Keratinocyte (primary cell): Measurements from ENCODE around the gene PHF14. TPM values are rescaled to one million over a fixed set of nuclear protein-coding genes. Genes with fewer than 3 reads are reported as not detected.

Experiments
- DNase-seq: peaks from one replicate; pipeline ENCODE4 v3.0.0-alpha.2; 2011; ENCODE audit warnings: low read depth, missing footprints, low spot score
- FAIRE-seq: peaks from 2 replicates; lab custom pipeline; 2011; peaks lifted over from hg19 to GRCh38; lab: Jason Lieb, UNC
- H2AFZ ChIP-seq: 2 replicates; pipeline ENCODE4 v1.6.0; 2012; ENCODE audit warnings: low read length, control low read depth, inconsistent platforms; ENCODE audit not compliant: control insufficient read depth
- H3K27ac ChIP-seq: 2 replicates; pipeline ENCODE4 v1.5.1; 2011; ENCODE audit warnings: low read length; ENCODE audit not compliant: control insufficient read depth, insufficient read depth
- H3K27me3 ChIP-seq: 3 replicates; pipeline ENCODE4 v1.6.0; 2011; ENCODE audit warnings: low read length; ENCODE audit not compliant: control insufficient read depth, insufficient read depth; ENCODE audit errors: extremely low read depth
- H3K36me3 ChIP-seq, 2 experiments: 2 replicates in 1 of 2; 3 replicates in 1 of 2; pipeline ENCODE4 v1.5.1; 2011; ENCODE audit warnings: low read length in 2 of 2, mild to moderate bottlenecking in 1 of 2; ENCODE audit not compliant: control insufficient read depth in 2 of 2, insufficient read depth in 2 of 2; ENCODE audit errors: extremely low read depth in 1 of 2
- H3K4me1 ChIP-seq: 3 replicates; pipeline ENCODE4 v1.5.1; 2011; ENCODE audit warnings: low read length; ENCODE audit not compliant: control insufficient read depth, insufficient read depth; ENCODE audit errors: extremely low read depth
- H3K4me2 ChIP-seq: 3 replicates; pipeline ENCODE4 v1.6.0; 2011; ENCODE audit warnings: low read depth, low read length; ENCODE audit not compliant: control insufficient read depth, insufficient read depth; ENCODE audit errors: extremely low read depth
- H3K4me3 ChIP-seq, 3 experiments: fragments of 200-600 bp in 1 of 3; sonication (generic) in 1 of 3; 2 replicates in 2 of 3; 3 replicates in 1 of 3; pipeline ENCODE4 v1.5.1; 2011 to 2016; ENCODE audit warnings: low read length in 3 of 3, mild to moderate bottlenecking in 3 of 3, control low read depth in 2 of 3, inconsistent platforms in 1 of 3, low read depth in 1 of 3, mixed read lengths in 1 of 3, mixed run types in 1 of 3, moderate library complexity in 1 of 3; ENCODE audit not compliant: control insufficient read depth in 2 of 3, insufficient read depth in 2 of 3; ENCODE audit errors: extremely low read depth in 1 of 3
- H3K79me2 ChIP-seq: 2 replicates; pipeline ENCODE4 v1.6.0; 2012; ENCODE audit warnings: low read length; ENCODE audit not compliant: control insufficient read depth, insufficient read depth
- H3K9ac ChIP-seq: 3 replicates; pipeline ENCODE4 v1.6.0; 2011; ENCODE audit warnings: low read length; ENCODE audit not compliant: control insufficient read depth, insufficient read depth; ENCODE audit errors: extremely low read depth
- H3K9me1 ChIP-seq: 3 replicates; pipeline ENCODE4 v1.6.0; 2011; ENCODE audit warnings: low read length; ENCODE audit not compliant: control insufficient read depth, insufficient read depth; ENCODE audit errors: extremely low read depth
- H3K9me3 ChIP-seq: 2 replicates; pipeline ENCODE4 v1.5.1; 2012; ENCODE audit warnings: low read depth, low read length; ENCODE audit not compliant: control insufficient read depth
- H4K20me1 ChIP-seq: 3 replicates; pipeline ENCODE4 v1.6.0; 2011; ENCODE audit warnings: low read length; ENCODE audit not compliant: control insufficient read depth, insufficient read depth; ENCODE audit errors: extremely low read depth
- CTCF ChIP-seq, 3 experiments: IDR thresholded peaks in 1 of 3; conservative IDR thresholded peaks in 1 of 3; optimal IDR thresholded peaks in 1 of 3; 2 replicates in 2 of 3; 3 replicates in 1 of 3; pipeline versions ENCODE3 to v1.5.1; 2011; ENCODE audit warnings: low read length in 3 of 3, mild to moderate bottlenecking in 3 of 3, moderate library complexity in 2 of 3, control low read depth in 1 of 3, inconsistent platforms in 1 of 3; ENCODE audit not compliant: insufficient read depth in 2 of 3; ENCODE audit errors: extremely low read depth in 1 of 3
- EZH2 ChIP-seq: IDR thresholded peaks from one replicate; pipeline ENCODE4 v1.6.1; 2012; ENCODE audit warnings: inconsistent platforms, mild to moderate bottlenecking, low read length, moderate library complexity
- dilution Hi-C: fragments of 300-500 bp; cut with MboI; formaldehyde crosslinking; loops from one replicate; pipeline ENCODE4 v1.7.0; 2020; ENCODE audit warnings: low sequenced_read_pairs; ENCODE audit not compliant: extremely low pct_ligation_motif_present
- polyA plus RNA-seq, 5 experiments: library from polyadenylated mRNA; depleted of rRNA in 3 of 5; stranded (reverse) in 3 of 5; stranded (forward) in 1 of 5; unstranded in 1 of 5; fragments of >200 nt; gene quantifications; 1 replicate in 1 of 5; 2 replicates in 3 of 5; 3 replicates in 1 of 5; pipeline versions ENCODE4 v1.2.1 to v1.2.3, GENCODE V29; 2011 to 2012; ENCODE audit warnings: missing spikeins in 2 of 5, low read depth in 1 of 5, low replicate concordance in 1 of 5

PHF14 gene
- polyA plus RNA-seq, 1 donor (not counting 4 experiments of a cell fraction or from before 2014, with no cell fraction given): 16.9 TPM

- no peaks in the 10 kb centered on the region for H4K20me1 ChIP-seq
- no peak overlapping the region for H3K27ac ChIP-seq
- H3K4me3 ChIP-seq: no peak overlapping the region
- no peak for FAIRE-seq
- peaks cover 0 to 1% of the 10 kb centered on the region in 2 experiments for H3K36me3 ChIP-seq
- DNase-seq: no peak
- no peak for TF ChIP-seq CTCF (optimal IDR thresholded peaks at IDR 0.05 in 1 of 3, IDR thresholded peaks at IDR 0.05 in 1 of 3, conservative IDR thresholded peaks at IDR 0.05 in 1 of 3; ENCODE audit: extremely low read depth in 1 of 3, insufficient read depth in 2 of 3, low read length in 3 of 3)
- TF ChIP-seq EZH2: no peak
- dilution Hi-C loops: no loop called here
- H3K9me1 ChIP-seq: no peaks in the 10 kb centered on the region
- H3K79me2 ChIP-seq: peaks cover 5% of the 10 kb centered on the region
- no peak overlapping the region for H2AFZ ChIP-seq
- no peak overlapping the region for H3K9ac ChIP-seq
- H3K4me1 ChIP-seq: no peaks in the 10 kb centered on the region
- H3K4me2 ChIP-seq: no peak overlapping the region
- H3K27me3 ChIP-seq: no peaks in the 10 kb centered on the region
- no peaks in the 10 kb centered on the region for H3K9me3 ChIP-seq
Measured at GRCh38 chr7:10998996-10999757, 25.5 kb downstream of the PHF14 start.

- H3K27ac ChIP-seq: no peak overlapping the region
- H3K9me1 ChIP-seq: no peaks in the 10 kb centered on the region
- no peaks in the 10 kb centered on the region for H3K4me1 ChIP-seq
- no peak overlapping the region for H3K4me2 ChIP-seq
- H2AFZ ChIP-seq: no peak overlapping the region
- dilution Hi-C loops: no loop called here
- H3K9ac ChIP-seq: no peak overlapping the region
- no peak overlapping the region for H3K4me3 ChIP-seq
- TF ChIP-seq CTCF (optimal IDR thresholded peaks at IDR 0.05 in 1 of 3, IDR thresholded peaks at IDR 0.05 in 1 of 3, conservative IDR thresholded peaks at IDR 0.05 in 1 of 3; ENCODE audit: extremely low read depth in 1 of 3, insufficient read depth in 2 of 3, low read length in 3 of 3) (no peak), EZH2 (no peak)
- H3K9me3 ChIP-seq: no peaks in the 10 kb centered on the region
- H3K79me2 ChIP-seq: peaks cover 4% of the 10 kb centered on the region
- no peaks in the 10 kb centered on the region for H3K36me3 ChIP-seq
- no peaks in the 10 kb centered on the region for H3K27me3 ChIP-seq
- DNase-seq (no peak), FAIRE-seq (no peak)
- H4K20me1 ChIP-seq: no peaks in the 10 kb centered on the region
Measured at GRCh38 chr7:11005202-11005601, 31.5 kb downstream of the PHF14 start.
